K562 treated with DMSO at 1 percent for 12 hours (cell line): ENCODE results near the gene KLHL22. TPM values are rescaled to one million over a fixed set of nuclear protein-coding genes. Genes with fewer than 3 reads are reported as not detected.

Source experiments
- total RNA-seq: library from RNA; unstranded; fragments of 300-600 nt; gene quantifications from 2 replicates; pipeline ENCODE4 v1.2.3, GENCODE V29; 2022; ENCODE audit not compliant: insufficient read depth

The KLHL22 gene, protein sequence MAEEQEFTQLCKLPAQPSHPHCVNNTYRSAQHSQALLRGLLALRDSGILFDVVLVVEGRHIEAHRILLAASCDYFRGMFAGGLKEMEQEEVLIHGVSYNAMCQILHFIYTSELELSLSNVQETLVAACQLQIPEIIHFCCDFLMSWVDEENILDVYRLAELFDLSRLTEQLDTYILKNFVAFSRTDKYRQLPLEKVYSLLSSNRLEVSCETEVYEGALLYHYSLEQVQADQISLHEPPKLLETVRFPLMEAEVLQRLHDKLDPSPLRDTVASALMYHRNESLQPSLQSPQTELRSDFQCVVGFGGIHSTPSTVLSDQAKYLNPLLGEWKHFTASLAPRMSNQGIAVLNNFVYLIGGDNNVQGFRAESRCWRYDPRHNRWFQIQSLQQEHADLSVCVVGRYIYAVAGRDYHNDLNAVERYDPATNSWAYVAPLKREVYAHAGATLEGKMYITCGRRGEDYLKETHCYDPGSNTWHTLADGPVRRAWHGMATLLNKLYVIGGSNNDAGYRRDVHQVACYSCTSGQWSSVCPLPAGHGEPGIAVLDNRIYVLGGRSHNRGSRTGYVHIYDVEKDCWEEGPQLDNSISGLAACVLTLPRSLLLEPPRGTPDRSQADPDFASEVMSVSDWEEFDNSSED
- total RNA-seq: 30.6 and 47.1 TPM in 2 replicates

DNA sequence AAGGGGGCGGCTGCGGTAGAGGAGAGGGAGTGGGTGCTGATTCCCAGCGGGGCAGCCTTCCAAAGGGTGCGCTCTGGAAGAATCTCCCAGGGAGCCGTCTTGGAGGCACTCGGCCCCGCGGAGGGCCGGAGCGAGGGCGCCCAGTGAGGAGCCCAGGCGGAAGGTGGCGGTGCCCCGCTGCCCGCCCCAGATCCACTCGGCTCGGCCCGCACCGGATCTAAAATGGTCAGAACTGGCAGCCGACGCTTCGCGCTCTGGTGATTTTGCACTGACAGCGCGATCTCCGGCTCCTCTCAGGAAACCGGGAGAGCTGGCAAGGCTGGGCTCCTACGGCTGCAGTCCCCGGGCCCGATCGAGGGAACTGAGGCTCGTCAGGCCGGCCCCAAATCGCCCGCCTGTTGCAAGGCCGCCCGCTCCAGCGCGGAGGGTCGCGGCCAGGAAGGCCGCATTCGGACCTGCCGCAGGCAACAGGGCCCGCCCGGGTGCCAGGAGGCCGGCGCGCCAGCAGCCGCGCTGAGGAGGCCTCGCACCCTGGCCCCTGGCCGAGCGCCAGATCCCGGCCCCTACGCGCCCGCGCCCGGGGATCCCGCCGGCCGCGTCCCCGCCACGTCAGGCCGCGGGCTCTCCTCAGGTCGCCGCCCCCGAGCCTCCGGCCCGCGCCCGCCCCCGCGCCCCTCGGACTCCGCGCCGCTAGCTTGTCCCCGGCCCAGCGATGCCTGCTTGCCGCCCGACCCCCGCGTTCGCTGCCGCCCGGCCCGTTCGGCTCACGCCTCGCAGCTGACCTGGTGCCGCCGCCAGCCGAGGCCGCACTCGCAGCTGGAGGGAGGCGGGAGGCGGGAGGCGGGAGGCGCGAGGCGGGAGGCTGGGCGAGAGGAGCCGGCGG lies at the start of gene KLHL22:
KLHL22 (minus strand) TSS at position 818 of the 883 bp plus-strand sequence. CDS start 6,584 bp downstream, outside the sequence.

GRCh38 chr22:20507253-20508066 lies 11.9 kb upstream of the KLHL22 start, which contains the start of gene MED15:
MED15 (plus strand) TSS chr22:20507610; CDS start chr22:20507679, 69 bp downstream.

GRCh38 chr22:20437613-20438426 lies 57.8 kb downstream of the KLHL22 start, which contains the start of gene SCARF2:
SCARF2 (minus strand) TSS chr22:20437825; CDS start chr22:20437754, 71 bp downstream.

GRCh38 chr22:20393705-20394476 lies 101.7 kb downstream of the KLHL22 start, which contains the start of gene ZNF74:
ZNF74 (plus strand) TSS chr22:20394151; CDS start chr22:20394629, 478 bp downstream.

Other genes with a start within 250 kb of the KLHL22 start
- 6.6 and 12.2 TPM in 2 replicates for gene RTN4R, start 227.5 kb downstream of the KLHL22 start, total RNA-seq
- 276 and 390 TPM in 2 replicates for gene DGCR6L, start 175.7 kb downstream of the KLHL22 start, total RNA-seq
- gene ZNF74, start 101.6 kb downstream of the KLHL22 start, total RNA-seq: 28.2 and 47.8 TPM in 2 replicates
- 5.5 and 6.5 TPM in 2 replicates for gene SCARF2, start 58.0 kb downstream of the KLHL22 start, total RNA-seq
- gene MED15, start 11.8 kb upstream of the KLHL22 start, total RNA-seq: 195 and 320 TPM in 2 replicates